Fibroblast of lung (primary cell): ENCODE results near the gene TGFB2. TPM values are rescaled to one million over a fixed set of nuclear protein-coding genes. Genes with fewer than 3 reads are reported as not detected.

Source experiments
- DNase-seq, 2 donors: peaks; one replicate each; pipeline versions ENCODE4 v3.0.0 to v3.0.0-alpha.2; 2010; ENCODE audit warnings: low read depth in 2 of 2
- H2AFZ ChIP-seq: 2 replicates; pipeline ENCODE4 v1.5.1; 2012; ENCODE audit warnings: low read length, control low read depth, inconsistent platforms
- H3K27ac ChIP-seq: 2 replicates; pipeline ENCODE4 v1.5.1; 2011; ENCODE audit warnings: low read length, control low read depth; ENCODE audit not compliant: insufficient read depth
- H3K27me3 ChIP-seq: 2 replicates; pipeline ENCODE4 v1.5.1; 2011; ENCODE audit warnings: mild to moderate bottlenecking, low read length; ENCODE audit not compliant: control insufficient read depth, insufficient read depth
- H3K36me3 ChIP-seq: 2 replicates; pipeline ENCODE4 v1.5.1; 2011; ENCODE audit warnings: low read length; ENCODE audit not compliant: control insufficient read depth, insufficient read depth
- H3K4me1 ChIP-seq: 2 replicates; pipeline ENCODE4 v1.5.1; 2011; ENCODE audit warnings: low read length; ENCODE audit not compliant: control insufficient read depth, insufficient read depth; ENCODE audit errors: extremely low read depth
- H3K4me2 ChIP-seq: 2 replicates; pipeline ENCODE4 v1.5.1; 2011; ENCODE audit warnings: low read length, control low read depth; ENCODE audit not compliant: insufficient read depth; ENCODE audit errors: extremely low read depth
- H3K4me3 ChIP-seq, 4 experiments: fragments of 200-600 bp in 1 of 4; sonication (generic) in 1 of 4; replicated peaks in 1 of 4; 2 replicates each; pipeline ENCODE4 v1.5.1; 2011 to 2016; ENCODE audit warnings: low read length in 4 of 4, low read depth in 3 of 4, mild to moderate bottlenecking in 3 of 4, control low read depth in 2 of 4, inconsistent platforms in 1 of 4, mixed read lengths in 1 of 4; ENCODE audit not compliant: insufficient read depth in 1 of 4; ENCODE audit errors: control extremely low read depth in 1 of 4
- H3K79me2 ChIP-seq: 2 replicates; pipeline ENCODE4 v1.5.1; 2012; ENCODE audit warnings: mild to moderate bottlenecking, low read length, inconsistent platforms; ENCODE audit not compliant: control insufficient read depth, insufficient read depth
- H3K9ac ChIP-seq: 2 replicates; pipeline ENCODE4 v1.5.1; 2011; ENCODE audit warnings: mild to moderate bottlenecking, low read length, control low read depth; ENCODE audit not compliant: insufficient read depth
- H3K9me3 ChIP-seq: 2 replicates; pipeline ENCODE4 v1.5.1; 2012; ENCODE audit warnings: low read depth, low read length; ENCODE audit not compliant: control insufficient read depth, insufficient read depth
- H4K20me1 ChIP-seq: 2 replicates; pipeline ENCODE4 v1.5.1; 2011; ENCODE audit warnings: low read length; ENCODE audit not compliant: control insufficient read depth, insufficient read depth; ENCODE audit errors: extremely low read depth
- EZH2 ChIP-seq: IDR thresholded peaks from 2 replicates; pipeline ENCODE4 v1.5.1; 2012; ENCODE audit warnings: low read length, control low read depth, mild to moderate bottlenecking; ENCODE audit errors: missing control alignments
- polyA plus RNA-seq, 2 donors: library from polyadenylated mRNA; depleted of rRNA in 1 of 2; stranded (reverse) in 1 of 2; unstranded in 1 of 2; fragments of >200 nt; gene quantifications; 2 replicates each; pipeline ENCODE4 v1.2.1, GENCODE V29; 2011 to 2012; ENCODE audit warnings: missing spikeins in 1 of 2
- total RNA-seq: library from RNA; depleted of rRNA; stranded (reverse); fragments of >200 nt; gene quantifications from 2 replicates; pipeline ENCODE4 v1.2.1, GENCODE V29; 2014
- TF ChIP-seq, protein P1 (sequence below), 2 donors: IDR thresholded peaks in 1 of 2; conservative IDR thresholded peaks in 1 of 2; 1 replicate in 1 of 2; 2 replicates in 1 of 2; pipeline ENCODE4 v1.5.1; 2011 to 2012; ENCODE audit warnings: low read length in 2 of 2, control low read depth in 1 of 2, inconsistent platforms in 1 of 2, low read depth in 1 of 2, mild to moderate bottlenecking in 1 of 2

TGFB2 gene
- total and polyA plus RNA-seq, 2 donors (not counting 1 experiment from before 2014, with no cell fraction given), result 13.9 to 29.1 TPM

DNA sequence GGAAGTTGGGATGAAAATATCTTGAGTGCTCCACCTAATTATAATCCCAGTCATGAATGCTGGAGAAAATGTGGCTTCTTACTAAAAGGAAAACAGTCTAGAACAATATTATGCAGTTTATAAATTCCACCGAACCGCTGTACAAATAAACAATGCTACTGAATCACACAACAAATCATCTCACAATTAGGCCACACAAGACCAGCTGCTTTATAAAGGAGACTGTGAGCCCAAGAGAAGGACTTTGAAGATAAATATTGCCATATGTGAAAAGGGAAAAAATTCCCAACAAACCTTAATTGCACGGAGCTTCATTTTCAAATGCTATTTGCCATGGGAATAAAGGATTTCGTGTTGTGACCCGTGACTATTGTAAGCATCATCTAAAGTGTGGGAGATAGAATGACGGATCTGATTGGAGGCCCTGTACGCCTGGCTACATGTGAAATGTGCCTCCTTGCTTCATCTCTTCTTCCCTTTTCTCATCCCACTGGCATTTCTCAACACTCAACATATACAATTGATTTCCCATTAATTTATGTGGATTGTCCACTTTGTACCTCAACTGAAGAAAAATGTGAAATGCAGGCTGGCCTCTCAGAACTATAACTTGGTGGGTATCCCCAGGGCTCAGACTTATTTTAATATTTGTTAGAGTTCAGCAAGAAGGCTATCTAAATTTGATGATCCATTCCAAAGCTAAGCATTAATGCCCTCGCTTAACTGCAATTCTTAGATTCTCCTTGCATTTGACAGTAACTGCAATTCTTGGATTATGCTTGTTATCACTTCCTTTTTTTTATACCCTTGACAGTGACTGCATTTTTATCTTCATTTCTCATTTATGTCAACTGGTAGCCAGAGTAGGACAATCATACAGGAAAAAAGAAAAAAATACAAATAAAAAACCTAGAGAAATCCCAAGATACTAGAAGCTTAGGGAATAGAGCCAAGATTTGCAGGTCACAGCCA is 122.3 kb downstream of the TGFB2 start:
- peak overlapping the region; percentile 13 for H3K27ac ChIP-seq
- TF ChIP-seq EZH2, result no peak
- TF ChIP-seq, protein P1, sequence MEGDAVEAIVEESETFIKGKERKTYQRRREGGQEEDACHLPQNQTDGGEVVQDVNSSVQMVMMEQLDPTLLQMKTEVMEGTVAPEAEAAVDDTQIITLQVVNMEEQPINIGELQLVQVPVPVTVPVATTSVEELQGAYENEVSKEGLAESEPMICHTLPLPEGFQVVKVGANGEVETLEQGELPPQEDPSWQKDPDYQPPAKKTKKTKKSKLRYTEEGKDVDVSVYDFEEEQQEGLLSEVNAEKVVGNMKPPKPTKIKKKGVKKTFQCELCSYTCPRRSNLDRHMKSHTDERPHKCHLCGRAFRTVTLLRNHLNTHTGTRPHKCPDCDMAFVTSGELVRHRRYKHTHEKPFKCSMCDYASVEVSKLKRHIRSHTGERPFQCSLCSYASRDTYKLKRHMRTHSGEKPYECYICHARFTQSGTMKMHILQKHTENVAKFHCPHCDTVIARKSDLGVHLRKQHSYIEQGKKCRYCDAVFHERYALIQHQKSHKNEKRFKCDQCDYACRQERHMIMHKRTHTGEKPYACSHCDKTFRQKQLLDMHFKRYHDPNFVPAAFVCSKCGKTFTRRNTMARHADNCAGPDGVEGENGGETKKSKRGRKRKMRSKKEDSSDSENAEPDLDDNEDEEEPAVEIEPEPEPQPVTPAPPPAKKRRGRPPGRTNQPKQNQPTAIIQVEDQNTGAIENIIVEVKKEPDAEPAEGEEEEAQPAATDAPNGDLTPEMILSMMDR (conservative IDR thresholded peaks at IDR 0.05 in 1 of 2, IDR thresholded peaks at IDR 0.05 in 1 of 2; ENCODE audit: low read depth in 1 of 2, low read length in 2 of 2), result no peak

DNA sequence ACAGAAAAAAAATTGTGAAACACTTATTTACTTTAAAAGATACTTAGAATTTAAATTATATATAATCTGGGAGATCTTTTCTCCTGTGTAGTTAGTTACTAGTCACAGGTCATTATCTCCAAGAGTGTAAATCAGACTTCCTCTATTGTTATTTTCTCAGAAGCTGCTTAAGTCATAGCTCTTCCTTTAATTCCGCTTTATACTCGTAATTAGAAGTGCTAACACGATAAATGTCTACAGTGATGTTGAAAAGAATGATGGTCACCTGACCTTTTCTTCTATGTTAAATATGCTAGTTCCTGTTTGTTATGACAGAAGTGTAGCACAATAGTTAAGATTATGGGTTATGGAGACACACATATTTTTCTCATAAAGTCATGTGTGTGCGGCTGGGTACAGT is 123.6 kb downstream of the TGFB2 start:
- H2AFZ ChIP-seq, result no peak overlapping the region
- no peaks in the 10 kb centered on the region for H3K79me2 ChIP-seq
- H3K4me2 ChIP-seq, result no peak overlapping the region
- H3K4me3 ChIP-seq, result no peak overlapping the region
- no peaks in the 10 kb centered on the region for H3K36me3 ChIP-seq
- no peak overlapping the region for H3K9ac ChIP-seq
- H3K27ac ChIP-seq, result no peak overlapping the region
- no peaks in the 10 kb centered on the region for H3K27me3 ChIP-seq
- no peaks in the 10 kb centered on the region for H3K9me3 ChIP-seq
- DNase-seq, result no peak
- TF ChIP-seq, protein P1 (conservative IDR thresholded peaks at IDR 0.05 in 1 of 2, IDR thresholded peaks at IDR 0.05 in 1 of 2; ENCODE audit: low read depth in 1 of 2, low read length in 2 of 2), result no peak
- H3K4me1 ChIP-seq, result peaks cover 16% of the 10 kb centered on the region
- no peaks in the 10 kb centered on the region for H4K20me1 ChIP-seq

More for the DNA sequence above, 122.3 kb downstream of the TGFB2 start:
- H3K36me3 ChIP-seq, result no peaks in the 10 kb centered on the region
- H3K9ac ChIP-seq, result no peak overlapping the region
- H3K79me2 ChIP-seq, result no peaks in the 10 kb centered on the region
- no peak overlapping the region for H2AFZ ChIP-seq
- H3K27me3 ChIP-seq, result no peaks in the 10 kb centered on the region
- DNase-seq, result peak; percentile 87 to 88
- no peaks in the 10 kb centered on the region for H3K9me3 ChIP-seq
- no peak overlapping the region for H3K4me3 ChIP-seq
- peaks cover 20% of the 10 kb centered on the region for H3K4me1 ChIP-seq
- H3K4me2 ChIP-seq, result peak overlapping the region; percentile 48
- no peaks in the 10 kb centered on the region for H4K20me1 ChIP-seq

DNA sequence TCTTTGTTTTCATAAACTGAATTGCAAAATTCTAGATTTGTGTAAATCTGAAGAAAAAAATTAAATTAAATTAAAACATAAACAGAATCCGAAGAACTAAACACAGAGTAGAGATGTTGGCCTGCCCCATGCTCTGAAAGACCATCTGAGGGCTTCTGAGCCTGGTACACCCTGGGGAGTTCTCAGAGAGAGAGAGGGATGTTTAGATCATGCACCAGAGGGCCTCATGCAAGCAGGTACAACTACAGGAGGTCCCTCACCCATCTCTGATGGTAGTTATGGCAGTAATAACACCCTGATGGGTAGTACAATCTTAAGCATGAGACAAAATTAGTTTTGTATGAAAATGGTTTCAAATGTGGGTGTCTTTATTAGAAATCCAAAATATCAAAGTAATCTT is 127.7 kb downstream of the TGFB2 start:
- Histone ChIP-seq H3K4me3 (no peak overlapping the region), H3K27me3 (no peaks in the 10 kb centered on the region), H3K27ac (no peak overlapping the region), H2AFZ (no peak overlapping the region), H3K9me3 (no peaks in the 10 kb centered on the region), H3K79me2 (no peaks in the 10 kb centered on the region), H3K4me2 (no peak overlapping the region), H3K4me1 (no peaks in the 10 kb centered on the region), H4K20me1 (no peaks in the 10 kb centered on the region), H3K36me3 (no peaks in the 10 kb centered on the region), H3K9ac (no peak overlapping the region)
- TF ChIP-seq, protein P1 (conservative IDR thresholded peaks at IDR 0.05 in 1 of 2, IDR thresholded peaks at IDR 0.05 in 1 of 2; ENCODE audit: low read depth in 1 of 2, low read length in 2 of 2), result no peak
- TF ChIP-seq EZH2, result no peak
- DNase-seq, result no peak
